Upper lobe of right lung (tissue), 1 donor: ENCODE results near the gene NPPB. TPM values are rescaled to one million over a fixed set of nuclear protein-coding genes. Genes with fewer than 3 reads are reported as not detected.
"Not testable (repeated sequence)": the region's sequence is repeated elsewhere in the genome, so short reads cannot be mapped to it uniquely, and the experiment has no call there.

ENCODE experiments used
- ATAC-seq: fragments of 200-7000 bp; cut with Tn5 transposase; one replicate; pipeline ENCODE4 v1.9.1; 2020; ENCODE audit warnings: mild to moderate bottlenecking, moderate library complexity
- DNase-seq: peaks from one replicate; pipeline ENCODE4 v3.0.0-alpha.2; 2020
- H3K27ac ChIP-seq: fragments of 200-600 bp; one replicate; pipeline ENCODE4 v1.8.0; 2022
- H3K27me3 ChIP-seq: fragments of 200-600 bp; one replicate; pipeline ENCODE4 v1.8.0; 2022; ENCODE audit warnings: mild to moderate bottlenecking
- H3K36me3 ChIP-seq: fragments of 200-600 bp; one replicate; pipeline ENCODE4 v1.8.0; 2022
- H3K4me1 ChIP-seq: fragments of 200-600 bp; one replicate; pipeline ENCODE4 v1.8.0; 2022
- H3K4me3 ChIP-seq: fragments of 200-600 bp; one replicate; pipeline ENCODE4 v1.8.0; 2022; ENCODE audit warnings: mild to moderate bottlenecking
- H3K9me3 ChIP-seq: fragments of 200-600 bp; one replicate; pipeline ENCODE4 v1.8.0; 2022
- CTCF ChIP-seq: fragments of 200-600 bp; IDR thresholded peaks from one replicate; pipeline ENCODE4 v1.8.0; 2022; ENCODE audit warnings: antibody characterized with exemption
- intact Hi-C: fragments of 100-400 bp; cut with DNase I; formaldehyde crosslinking; loops from one replicate; pipeline ENCODE4 v1.11.0; 2022
- total RNA-seq: library from RNA; stranded (reverse); fragmentation: NEBNext Ultra II Directional; extraction: Animal tissue kit (Norgen Biotek cat#: 25700); gene quantifications from one replicate; pipeline ENCODE4 v1.2.1, GENCODE V29; 2021
- donor health status: DM: no; HTN: yes; CAD: no; lungs with severe emphysema.

The NPPB gene
- total RNA-seq, 1 donor from 2014 or later, result 0.81 TPM

GRCh38 chr1:11903210-11903609 lies 44.5 kb upstream of the NPPB start:
- Histone ChIP-seq H3K4me1 (no peaks in the 10 kb centered on the region), H3K4me3 (no peak overlapping the region), H3K27me3 (peaks cover 20% of the 10 kb centered on the region), H3K27ac (no peak overlapping the region), H3K36me3 (no peaks in the 10 kb centered on the region), H3K9me3 (no peaks in the 10 kb centered on the region)
- TF ChIP-seq CTCF, result no peak
- intact Hi-C loops, result no loop called here
- no peak for DNase-seq
- ATAC-seq, result no peak

- H3K36me3 ChIP-seq, H3K9me3 ChIP-seq, intact Hi-C loops, H3K27ac ChIP-seq, DNase-seq, ATAC-seq, H3K4me3 ChIP-seq, H3K4me1 ChIP-seq: not testable (repeated sequence)
- peaks cover 35% of the 10 kb centered on the region for H3K27me3 ChIP-seq
These were observed 42.7 kb upstream of the NPPB start for GRCh38 chr1:11901446-11901845.

GRCh38 chr1:11898831-11899467 lies 40.2 kb upstream of the NPPB start:
- no peak overlapping the region for H3K4me3 ChIP-seq
- DNase-seq, result no peak
- intact Hi-C loops, result no loop called here

GRCh38 chr1:11898086-11898785 lies 39.5 kb upstream of the NPPB start:
- Histone ChIP-seq H3K4me1 (no peaks in the 10 kb centered on the region), H3K4me3 (no peak overlapping the region), H3K36me3 (no peaks in the 10 kb centered on the region), H3K27ac (no peak overlapping the region), H3K9me3 (no peaks in the 10 kb centered on the region), H3K27me3 (peaks cover 48% of the 10 kb centered on the region)
- TF ChIP-seq CTCF, result no peak
- ATAC-seq (peak; percentile 7), DNase-seq (no peak)
- intact Hi-C loops, result no loop called here

More at GRCh38 chr1:11898831-11899467, 40.2 kb upstream of the NPPB start:
- no peak overlapping the region for H3K27ac ChIP-seq
- no peak for TF ChIP-seq CTCF
- H3K9me3 ChIP-seq, result no peaks in the 10 kb centered on the region
- peaks cover 48% of the 10 kb centered on the region for H3K27me3 ChIP-seq
- no peaks in the 10 kb centered on the region for H3K36me3 ChIP-seq
- no peaks in the 10 kb centered on the region for H3K4me1 ChIP-seq
- ATAC-seq, result peak; percentile 23

GRCh38 chr1:11894501-11894900 lies 35.8 kb upstream of the NPPB start:
- ATAC-seq, H3K27ac ChIP-seq, H3K4me3 ChIP-seq, H3K9me3 ChIP-seq, H3K4me1 ChIP-seq, H3K36me3 ChIP-seq, DNase-seq: not testable (repeated sequence)
- intact Hi-C loops, result loop anchor here (5.0 kb wide), 1 partner anchor 57 kb away; no protein-coding TSS in a partner anchor
- peaks cover 47% of the 10 kb centered on the region for H3K27me3 ChIP-seq

- Histone ChIP-seq H3K27me3 (peaks cover 41% of the 10 kb centered on the region), H3K4me3 (no peak overlapping the region), H3K36me3 (no peaks in the 10 kb centered on the region), H3K9me3 (no peaks in the 10 kb centered on the region), H3K4me1 (no peaks in the 10 kb centered on the region), H3K27ac (no peak overlapping the region)
- intact Hi-C loops, result loop anchor here (5.0 kb wide), 1 partner anchor 57 kb away; no protein-coding TSS in a partner anchor
- DNase-seq (peak; percentile 87), ATAC-seq (peak; percentile 96)
- peak; percentile 85 for TF ChIP-seq CTCF
These were observed 35.1 kb upstream of the NPPB start for GRCh38 chr1:11893907-11894251.
